ENCODE data around the gene LEMD2. TPM values are rescaled to one million over a fixed set of nuclear protein-coding genes. Genes with fewer than 3 reads are reported as not detected.

Gene LEMD2
- total RNA-seq, 1 experiment from 2014 or later = 43.9 TPM

DNA sequence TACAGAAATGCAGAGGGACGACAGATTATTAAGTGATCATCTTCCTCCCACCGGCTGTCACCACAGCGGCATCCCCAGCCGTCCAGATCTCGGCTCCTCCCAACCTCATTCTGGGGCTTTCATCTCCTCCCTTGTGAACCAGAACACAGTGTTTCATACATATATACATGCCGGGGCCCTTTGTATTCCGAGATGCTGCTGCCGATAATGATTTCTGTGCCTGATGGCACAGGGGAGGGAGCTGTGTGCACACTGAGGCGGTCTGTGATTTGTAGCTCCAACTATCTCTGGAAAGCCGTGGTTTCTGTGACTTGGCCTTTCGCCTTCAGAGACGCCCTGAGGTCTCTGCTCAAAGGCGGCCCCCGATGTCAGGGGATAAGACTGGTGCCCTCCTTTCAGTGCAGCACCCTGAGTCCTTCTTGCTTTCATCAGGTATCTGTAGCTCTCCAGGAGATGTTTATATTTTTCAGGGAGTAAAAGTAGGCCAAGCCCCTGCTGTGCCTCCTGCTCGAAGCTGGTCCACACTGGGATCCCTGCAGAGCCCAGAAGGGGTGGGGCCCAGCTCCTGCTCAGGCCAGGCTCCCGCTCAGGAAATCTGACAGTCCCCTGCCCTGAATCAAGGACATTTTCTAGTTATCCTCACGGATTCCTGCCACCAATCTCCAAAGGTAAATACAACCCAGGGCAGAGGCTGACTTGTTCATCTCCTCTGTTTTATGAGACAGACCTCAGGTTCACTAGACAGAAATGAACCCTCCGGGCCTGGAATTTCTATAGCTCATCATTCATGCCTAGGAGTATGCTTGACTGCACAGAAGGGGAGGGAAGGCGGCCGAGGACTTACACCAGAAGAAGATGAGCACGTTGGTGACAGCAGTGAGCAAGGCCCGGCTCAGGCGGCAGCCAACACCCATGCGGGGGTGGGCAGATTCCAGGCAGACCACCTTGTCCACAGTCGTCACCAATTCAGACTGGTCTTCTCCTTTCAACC, 11.2 kb downstream of the LEMD2 start (continued):
- no peak for TF ChIP-seq ELF1 (IDR thresholded peaks at IDR 0.05; ENCODE audit: borderline replicate concordance, low read depth)

DNA sequence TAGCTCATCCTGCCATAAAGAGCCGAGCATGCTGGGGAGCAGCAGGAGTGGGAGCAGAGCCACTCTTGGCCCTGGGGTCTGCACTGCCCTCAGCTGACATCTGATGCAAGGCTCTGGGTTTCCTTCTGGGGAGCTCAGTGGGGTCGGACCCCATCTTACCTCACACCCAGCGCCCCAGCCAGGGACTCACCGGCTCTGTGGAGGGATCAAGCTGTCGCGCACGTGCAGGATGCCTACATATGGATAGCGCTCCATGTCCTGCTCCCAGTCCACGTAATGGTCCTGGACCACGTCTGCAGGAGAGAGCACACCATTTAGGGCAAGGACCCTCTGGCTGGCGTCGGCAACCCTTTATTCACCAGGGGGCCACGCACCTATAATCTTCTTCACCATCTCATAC, 12.2 kb downstream of the LEMD2 start:
- ATAC-seq = no peak
- H2AFZ ChIP-seq (ENCODE audit: low read depth, low read length, poor library complexity, severe bottlenecking) = no peak overlapping the region
- H3K79me2 ChIP-seq (ENCODE audit: insufficient read depth, low read length) = no peaks in the 10 kb centered on the region
- ChIA-PET POLR2A (no interaction called here), RAD21 (ENCODE audit: low non-redundant PET in 1 of 2, low total read pairs in 2 of 2, uncharacterized antibody in 2 of 2, unreplicated experiment in 2 of 2) (no interaction called here), CTCF (no interaction called here)
- peaks cover 32 to 52% of the 10 kb centered on the region in 2 experiments; a peak in 3 of 4 replicates for H3K36me3 ChIP-seq (ENCODE audit: control insufficient read depth in 1 of 2, insufficient read depth in 2 of 2, low read length in 2 of 2)
- TF ChIP-seq, protein P1, sequence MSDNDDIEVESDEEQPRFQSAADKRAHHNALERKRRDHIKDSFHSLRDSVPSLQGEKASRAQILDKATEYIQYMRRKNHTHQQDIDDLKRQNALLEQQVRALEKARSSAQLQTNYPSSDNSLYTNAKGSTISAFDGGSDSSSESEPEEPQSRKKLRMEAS (IDR thresholded peaks at IDR 0.05) = no peak
- TF ChIP-seq, protein P2, sequence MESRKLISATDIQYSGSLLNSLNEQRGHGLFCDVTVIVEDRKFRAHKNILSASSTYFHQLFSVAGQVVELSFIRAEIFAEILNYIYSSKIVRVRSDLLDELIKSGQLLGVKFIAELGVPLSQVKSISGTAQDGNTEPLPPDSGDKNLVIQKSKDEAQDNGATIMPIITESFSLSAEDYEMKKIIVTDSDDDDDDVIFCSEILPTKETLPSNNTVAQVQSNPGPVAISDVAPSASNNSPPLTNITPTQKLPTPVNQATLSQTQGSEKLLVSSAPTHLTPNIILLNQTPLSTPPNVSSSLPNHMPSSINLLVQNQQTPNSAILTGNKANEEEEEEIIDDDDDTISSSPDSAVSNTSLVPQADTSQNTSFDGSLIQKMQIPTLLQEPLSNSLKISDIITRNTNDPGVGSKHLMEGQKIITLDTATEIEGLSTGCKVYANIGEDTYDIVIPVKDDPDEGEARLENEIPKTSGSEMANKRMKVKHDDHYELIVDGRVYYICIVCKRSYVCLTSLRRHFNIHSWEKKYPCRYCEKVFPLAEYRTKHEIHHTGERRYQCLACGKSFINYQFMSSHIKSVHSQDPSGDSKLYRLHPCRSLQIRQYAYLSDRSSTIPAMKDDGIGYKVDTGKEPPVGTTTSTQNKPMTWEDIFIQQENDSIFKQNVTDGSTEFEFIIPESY (IDR thresholded peaks at IDR 0.05; ENCODE audit: extremely low read depth, insufficient replicate concordance, low read length) = no peak
- TF ChIP-seq ZFX (IDR thresholded peaks at IDR 0.05) = no peak
- no peak for TF ChIP-seq CBX3 (IDR thresholded peaks at IDR 0.05; ENCODE audit: low read depth)
- no peak for TF ChIP-seq EZH2phosphoT487 (IDR thresholded peaks at IDR 0.05; ENCODE audit: borderline replicate concordance)
- no peak for TF ChIP-seq SIN3A (IDR thresholded peaks at IDR 0.05; ENCODE audit: low read depth)
- TF ChIP-seq ELF1 (IDR thresholded peaks at IDR 0.05; ENCODE audit: borderline replicate concordance, low read depth) = no peak
- no peaks in the 10 kb centered on the region for H3K9me3 ChIP-seq (ENCODE audit: control insufficient read depth in 1 of 2, insufficient read depth in 1 of 2, low read depth in 1 of 2, low read length in 2 of 2)
- intact Hi-C loops (cut with micrococcal nuclease) = no loop called here
- no peak overlapping the region for H3K9ac ChIP-seq (ENCODE audit: low read length)
- no peaks in the 10 kb centered on the region for H3K9me2 ChIP-seq (ENCODE audit: insufficient read depth)
- H3K27ac ChIP-seq (ENCODE audit: low read depth, low read length) = no peak overlapping the region
- no peak for DNase-seq (ENCODE audit: low read depth, low spot score)
- no peak overlapping the region for H3K4me2 ChIP-seq (ENCODE audit: low read length)
- no peaks in the 10 kb centered on the region for H3K27me3 ChIP-seq (ENCODE audit: insufficient read depth, low read length)
- H4K20me1 ChIP-seq (ENCODE audit: insufficient read depth) = no peaks in the 10 kb centered on the region
- peaks cover 19 to 34% of the 10 kb centered on the region in 2 experiments for H3K4me1 ChIP-seq (ENCODE audit: control insufficient read depth in 1 of 2, insufficient read depth in 2 of 2, low read length in 2 of 2)
- H3K4me3 ChIP-seq (replicated peaks in 1 of 2; ENCODE audit: low read depth in 1 of 2, low read length in 2 of 2) = no peak overlapping the region
- BruUV-seq (replicated peaks) = no TSS peak
